Adrenal gland (tissue), 5 donors: Measurements from ENCODE around the gene CHL1.

ENCODE experiments used
- CTCF ChIP-seq, 6 experiments: fragments of 450-650 bp in 4 of 6; fragments of 200-600 bp in 2 of 6; sonication (generic) in 1 of 6; IDR thresholded peaks; 1 replicate in 5 of 6; 2 replicates in 1 of 6; pipeline versions ENCODE4 v1.5.1 to v1.8.0; 2016 to 2021; ENCODE audit warnings: antibody characterized with exemption in 6 of 6, mild to moderate bottlenecking in 2 of 6, moderate library complexity in 1 of 6
- POLR2A ChIP-seq, 2 donors: fragments of 450-650 bp; IDR thresholded peaks; one replicate each; pipeline ENCODE4 v1.6.1; 2017; ENCODE audit warnings: antibody characterized with exemption in 2 of 2, mild to moderate bottlenecking in 2 of 2, moderate library complexity in 1 of 2
- donor health status: DM: no; HTN: no; CAD: no.

GRCh38 chr3:166799-167198 is 29.8 kb upstream of the CHL1 start:
- no peak for TF ChIP-seq CTCF (IDR thresholded peaks at IDR 0.05)
- TF ChIP-seq POLR2A (IDR thresholded peaks at IDR 0.05) = no peak
